MCF 10A (cell line): Measurements from ENCODE around the gene NFXL1. TPM values are rescaled to one million over a fixed set of nuclear protein-coding genes. Genes with fewer than 3 reads are reported as not detected.

Source experiments
- BruUV-seq: library from RNA; stranded (reverse); fragments of 400-500 nt; replicated peaks from 2 replicates; lab custom pipeline; 2021; lab: Mats Ljungman, UMichigan
- CTCF ChIA-PET: fragments of 300-600 bp; sonication (Branson Sonifier 250); formaldehyde crosslinking; extraction: SDS; loops from one replicate; lab custom pipeline; 2021; ENCODE audit warnings: antibody characterized with exemption, inconsistent platforms; lab: Yijun Ruan, JAX
- POLR2A ChIA-PET: fragments of 300-600, 350-650 bp; sonication (Branson Sonifier 250); formaldehyde crosslinking; extraction: SDS; loops from one replicate; lab custom pipeline; 2020; ENCODE audit warnings: antibody characterized with exemption, inconsistent platforms; lab: Yijun Ruan, JAX
- DNase-seq: peaks from one replicate; pipeline ENCODE4 v3.0.0-alpha.2; 2018; ENCODE audit not compliant: unreplicated experiment
- H3K27ac Mint-ChIP-seq: one replicate; pipeline ENCODE4 v1.8.0; 2022; ENCODE audit warnings: mild to moderate bottlenecking, low read depth, mixed read lengths; ENCODE audit not compliant: unreplicated experiment
- H3K27me3 Mint-ChIP-seq: one replicate; pipeline ENCODE4 v1.8.0; 2022; ENCODE audit warnings: mixed read lengths; ENCODE audit not compliant: insufficient read depth, unreplicated experiment
- H3K36me3 Mint-ChIP-seq: one replicate; pipeline ENCODE4 v1.8.0; 2022; ENCODE audit warnings: mild to moderate bottlenecking, moderate library complexity, mixed read lengths; ENCODE audit not compliant: insufficient read depth, unreplicated experiment
- H3K4me1 Mint-ChIP-seq: one replicate; pipeline ENCODE4 v1.8.0; 2022; ENCODE audit warnings: mixed read lengths; ENCODE audit not compliant: insufficient read depth, unreplicated experiment
- H3K4me3 Mint-ChIP-seq: one replicate; pipeline ENCODE4 v1.8.0; 2022; ENCODE audit warnings: mild to moderate bottlenecking, moderate library complexity, mixed read lengths; ENCODE audit not compliant: unreplicated experiment
- H3K9me3 Mint-ChIP-seq: one replicate; pipeline ENCODE4 v1.8.0; 2022; ENCODE audit warnings: mixed read lengths; ENCODE audit not compliant: unreplicated experiment
- intact Hi-C: fragments of 100-400 bp; cut with micrococcal nuclease; formaldehyde crosslinking; loops from 2 replicates; pipeline ENCODE4 v1.14.1; 2022
- total RNA-seq: library from RNA; stranded (reverse); gene quantifications from 2 replicates; pipeline ENCODE4 v1.2.3, GENCODE V29; 2022
- TF ChIP-seq, protein P1 (sequence below): fragments of 200-600 bp; IDR thresholded peaks from one replicate; pipeline ENCODE4 v1.8.0; 2022; ENCODE audit warnings: antibody characterized with exemption, mild to moderate bottlenecking; ENCODE audit not compliant: unreplicated experiment

Gene NFXL1
- total RNA-seq, 1 experiment from 2014 or later, result 52.4 TPM

- intact Hi-C loops, result loop anchor here (5.0 kb wide), 1 partner anchor 249 kb away; no protein-coding TSS in a partner anchor
- DNase-seq, result no peak
- Mint-ChIP-seq H3K9me3 (peaks cover 6% of the 10 kb centered on the region), H3K27me3 (no peaks in the 10 kb centered on the region), H3K27ac (no peak overlapping the region), H3K36me3 (peaks cover 2% of the 10 kb centered on the region), H3K4me3 (no peak overlapping the region), H3K4me1 (no peaks in the 10 kb centered on the region)
- TF ChIP-seq, protein P1, sequence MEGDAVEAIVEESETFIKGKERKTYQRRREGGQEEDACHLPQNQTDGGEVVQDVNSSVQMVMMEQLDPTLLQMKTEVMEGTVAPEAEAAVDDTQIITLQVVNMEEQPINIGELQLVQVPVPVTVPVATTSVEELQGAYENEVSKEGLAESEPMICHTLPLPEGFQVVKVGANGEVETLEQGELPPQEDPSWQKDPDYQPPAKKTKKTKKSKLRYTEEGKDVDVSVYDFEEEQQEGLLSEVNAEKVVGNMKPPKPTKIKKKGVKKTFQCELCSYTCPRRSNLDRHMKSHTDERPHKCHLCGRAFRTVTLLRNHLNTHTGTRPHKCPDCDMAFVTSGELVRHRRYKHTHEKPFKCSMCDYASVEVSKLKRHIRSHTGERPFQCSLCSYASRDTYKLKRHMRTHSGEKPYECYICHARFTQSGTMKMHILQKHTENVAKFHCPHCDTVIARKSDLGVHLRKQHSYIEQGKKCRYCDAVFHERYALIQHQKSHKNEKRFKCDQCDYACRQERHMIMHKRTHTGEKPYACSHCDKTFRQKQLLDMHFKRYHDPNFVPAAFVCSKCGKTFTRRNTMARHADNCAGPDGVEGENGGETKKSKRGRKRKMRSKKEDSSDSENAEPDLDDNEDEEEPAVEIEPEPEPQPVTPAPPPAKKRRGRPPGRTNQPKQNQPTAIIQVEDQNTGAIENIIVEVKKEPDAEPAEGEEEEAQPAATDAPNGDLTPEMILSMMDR, result no peak
- CTCF ChIA-PET, result interaction anchor here (0.7 to 7.5 kb wide), 17 partner anchors 14 to 173 kb away, joined by 3 to 181 read pairs (median 5); no protein-coding TSS in a partner anchor
- POLR2A ChIA-PET, result interaction anchor here (0.6 to 2.9 kb wide), 3 partner anchors 15 to 629 kb away, joined by 4 to 10 read pairs (median 6); no protein-coding TSS in a partner anchor
- BruUV-seq, result TSS peak; percentile 6
These were observed 75.9 kb downstream of the NFXL1 start for GRCh38 chr4:47838445-47838844.

DNA sequence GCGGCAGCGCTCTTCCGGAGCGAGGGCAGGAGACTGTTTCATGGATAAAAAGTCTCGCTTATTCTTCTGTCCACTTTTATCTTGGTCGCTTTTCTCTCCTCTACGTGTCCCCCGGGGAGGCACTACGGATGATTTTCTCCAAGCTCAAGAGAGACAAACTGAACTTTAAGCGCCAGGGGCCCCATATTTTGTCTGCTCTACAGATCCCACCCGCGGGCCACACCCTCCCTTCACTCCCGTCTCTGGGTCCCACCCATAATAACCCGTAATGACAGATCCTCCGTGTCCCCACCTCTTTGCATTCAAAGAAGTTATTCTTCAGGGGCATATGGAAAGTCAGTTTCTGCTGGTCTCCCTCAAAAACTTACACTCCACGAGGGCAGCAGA, 76.5 kb downstream of the NFXL1 start, which contains the start of gene CORIN:
Gene CORIN (minus strand): TSS at position 160 of the 387 bp plus-strand sequence. CDS start 118 bp downstream, at position 42.
- DNase-seq, result no peak
- H3K4me3 Mint-ChIP-seq, result peak within 1 kb of the TSS; percentile 75
- TF ChIP-seq, protein P1, result no peak
- no peaks in the 10 kb centered on the region for H3K36me3 Mint-ChIP-seq
- CTCF ChIA-PET, result interaction anchor here (1.1 to 7.5 kb wide), 9 partner anchors 10 to 167 kb away, joined by 3 to 181 read pairs (median 13); no protein-coding TSS in a partner anchor
- H3K27me3 Mint-ChIP-seq, result no peaks in the 10 kb centered on the region
- H3K27ac Mint-ChIP-seq, result no peak within 1 kb of the TSS
- peaks cover 11% of the 10 kb centered on the region for H3K9me3 Mint-ChIP-seq
- POLR2A ChIA-PET, result interaction anchor here (0.6 to 2.9 kb wide), 4 partner anchors 123 to 851 kb away, joined by 3 to 10 read pairs (median 6); no protein-coding TSS in a partner anchor
- intact Hi-C loops, result loop anchor here (5.0 kb wide), 1 partner anchor 249 kb away; no protein-coding TSS in a partner anchor
- no TSS peak for BruUV-seq
- H3K4me1 Mint-ChIP-seq, result no peaks in the 10 kb centered on the region

GRCh38 chr4:47837094-47837907, 77.1 kb downstream of the NFXL1 start:
- CTCF ChIA-PET, result interaction anchor here (0.6 to 7.5 kb wide), 43 partner anchors 10 to 1205 kb away, joined by 3 to 181 read pairs (median 5); partner anchors contain the start of gene ATP10D
- intact Hi-C loops, result loop anchor here (5.0 kb wide), 1 partner anchor 250 kb away; no protein-coding TSS in a partner anchor
- DNase-seq, result peak; percentile 17

More at GRCh38 chr4:47837094-47837907, 77.1 kb downstream of the NFXL1 start:
- POLR2A ChIA-PET, result interaction anchor here (0.6 to 2.9 kb wide), 16 partner anchors 10 to 851 kb away, joined by 3 to 10 read pairs (median 4); partner anchors contain the start of gene NFXL1
- Mint-ChIP-seq H3K9me3 (peaks cover 15% of the 10 kb centered on the region), H3K4me3 (peak overlapping the region; percentile 75), H3K27ac (no peak overlapping the region), H3K27me3 (no peaks in the 10 kb centered on the region), H3K36me3 (no peaks in the 10 kb centered on the region), H3K4me1 (no peaks in the 10 kb centered on the region)
- TF ChIP-seq, protein P1, result no peak
- BruUV-seq, result no TSS peak
